Measurements from ENCODE around the gene DUSP6. TPM values are rescaled to one million over a fixed set of nuclear protein-coding genes. Genes with fewer than 3 reads are reported as not detected.

DUSP6 gene
- total and polyA plus RNA-seq, 8 donors, result 5.3 to 26.1 (median 12.8) TPM

- H3K4me3 ChIP-seq, result no peak overlapping the region
- no peaks in the 10 kb centered on the region for H3K9me3 ChIP-seq
- 89 to 94% methylated on average over 7 of the region's 7 CpGs for WGBS, 2 donors
- no peak for FAIRE-seq
- no peak overlapping the region for H3K27ac ChIP-seq
- no peak for DNase-seq
- no peak for TF ChIP-seq CTCF (IDR thresholded peaks at IDR 0.05)
- no peaks in the 10 kb centered on the region for H3K27me3 ChIP-seq
- no peak for ATAC-seq
- no peaks in the 10 kb centered on the region for H3K36me3 ChIP-seq
- intact Hi-C loops (cut with DNase I), result no loop called here
- H3K4me1 ChIP-seq, result peaks cover 9 to 14% (median 13%) of the 10 kb centered on the region in 3 donors
Observed at GRCh38 chr12:89324437-89324836, 27.9 kb downstream of the DUSP6 start.

DNA sequence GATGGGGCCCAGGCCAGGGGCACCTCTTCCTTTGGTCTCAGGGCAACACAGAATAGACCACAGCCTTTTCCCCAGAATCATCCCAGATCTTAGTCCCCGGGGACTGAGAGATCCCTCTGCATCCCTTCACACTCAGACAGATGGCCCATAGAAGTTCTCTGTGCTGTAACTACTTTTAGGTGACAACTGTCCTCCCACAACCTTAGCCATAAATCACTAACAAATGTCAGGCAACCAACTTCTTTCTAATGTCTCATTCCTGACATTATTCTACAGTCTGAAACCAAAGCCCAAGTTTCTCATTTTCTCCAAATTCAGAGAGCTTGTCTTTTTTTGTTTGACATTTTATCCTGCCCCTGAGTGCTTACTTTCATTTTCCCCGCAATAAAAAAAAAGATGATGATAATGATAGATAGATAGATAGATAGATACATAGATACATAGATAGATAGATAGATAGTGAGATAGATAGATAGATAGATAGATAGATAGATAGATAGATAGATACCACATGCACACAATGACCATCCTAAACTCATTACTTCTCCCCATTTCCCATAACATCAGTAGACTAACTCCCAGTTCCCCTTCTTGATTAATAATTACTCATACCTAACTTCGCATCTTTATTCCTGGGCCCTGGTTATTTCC lies 28.6 kb downstream of the DUSP6 start:
- intact Hi-C loops (cut with DNase I), result no loop called here
- DNase-seq (no peak), ATAC-seq (no peak), FAIRE-seq (no peak)
- Histone ChIP-seq H3K9me3 (no peaks in the 10 kb centered on the region), H3K27me3 (no peaks in the 10 kb centered on the region), H3K27ac (no peak overlapping the region), H3K4me3 (no peak overlapping the region), H3K36me3 (no peaks in the 10 kb centered on the region), H3K4me1 (peaks cover 9 to 13% (median 9%) of the 10 kb centered on the region in 3 donors)
- no peak for TF ChIP-seq CTCF (IDR thresholded peaks at IDR 0.05)
- WGBS, 2 donors, result 91 to 94% methylated on average over 3 of the region's 3 CpGs

GRCh38 chr12:89320735-89321134 lies 31.6 kb downstream of the DUSP6 start:
- Histone ChIP-seq H3K9me3 (no peaks in the 10 kb centered on the region), H3K27me3 (no peaks in the 10 kb centered on the region), H3K4me1 (peaks cover 8 to 18% (median 9%) of the 10 kb centered on the region in 3 donors), H3K27ac (no peak overlapping the region), H3K36me3 (no peaks in the 10 kb centered on the region), H3K4me3 (no peak overlapping the region)
- DNase-seq, result no peak
- ATAC-seq, result no peak
- no peak for TF ChIP-seq CTCF (IDR thresholded peaks at IDR 0.05)
- intact Hi-C loops (cut with DNase I), result no loop called here
- WGBS, 2 donors, result 88 to 92% methylated on average over 1 of the region's 1 CpG
- FAIRE-seq, result no peak

DNA sequence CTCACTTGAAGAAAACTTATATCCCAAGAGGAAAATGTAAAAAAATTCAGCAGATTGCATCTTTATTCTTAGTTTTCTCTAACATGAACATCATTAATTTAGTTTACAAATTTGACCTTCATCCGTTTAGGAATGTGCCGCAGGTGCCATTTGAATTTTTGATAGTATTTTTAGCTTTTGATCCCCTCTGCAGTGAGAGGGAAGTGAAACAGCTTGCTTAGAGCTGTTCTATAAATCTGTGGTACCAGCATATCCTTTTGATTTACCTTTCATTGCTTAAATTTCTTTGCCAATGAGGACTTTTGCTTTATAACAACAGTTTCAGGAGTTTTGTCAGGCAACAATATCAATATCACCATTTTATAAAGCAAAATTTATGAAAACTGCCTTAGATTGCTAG lies 32.7 kb downstream of the DUSP6 start:
- no peaks in the 10 kb centered on the region for H3K9me3 ChIP-seq
- no peak for FAIRE-seq
- H3K4me3 ChIP-seq, result no peak overlapping the region
- no peak overlapping the region for H3K27ac ChIP-seq
- no peak for ATAC-seq
- 67 to 83% methylated on average over 2 of the region's 2 CpGs for WGBS, 2 donors
- DNase-seq, result no peak
- peaks cover 8 to 19% (median 9%) of the 10 kb centered on the region in 3 donors for H3K4me1 ChIP-seq
- no peak for TF ChIP-seq CTCF (IDR thresholded peaks at IDR 0.05)
- no peaks in the 10 kb centered on the region for H3K36me3 ChIP-seq
- H3K27me3 ChIP-seq, result no peaks in the 10 kb centered on the region
- intact Hi-C loops (cut with DNase I), result no loop called here

- H3K9me3 ChIP-seq, result no peaks in the 10 kb centered on the region
- H3K4me1 ChIP-seq, result peaks cover 8 to 19% (median 9%) of the 10 kb centered on the region in 3 donors
- intact Hi-C loops (cut with DNase I), result no loop called here
- H3K27me3 ChIP-seq, result no peaks in the 10 kb centered on the region
- no peak overlapping the region for H3K4me3 ChIP-seq
- WGBS, 2 donors, result 32 to 36% methylated on average over 4 of the region's 4 CpGs
- DNase-seq (no peak), FAIRE-seq (no peak), ATAC-seq (peak; percentile 64 to 85 (median 74))
- H3K27ac ChIP-seq, result no peak overlapping the region
- no peaks in the 10 kb centered on the region for H3K36me3 ChIP-seq
- TF ChIP-seq CTCF (IDR thresholded peaks at IDR 0.05), result no peak
Observed at GRCh38 chr12:89319122-89319521, 33.2 kb downstream of the DUSP6 start.
